ENCODE measurements around the gene ADAM15. TPM values are rescaled to one million over a fixed set of nuclear protein-coding genes. Genes with fewer than 3 reads are reported as not detected.

ADAM15 gene
- polyA plus RNA-seq, 3 donors: 44.5 to 202 (median 74.3) TPM

DNA sequence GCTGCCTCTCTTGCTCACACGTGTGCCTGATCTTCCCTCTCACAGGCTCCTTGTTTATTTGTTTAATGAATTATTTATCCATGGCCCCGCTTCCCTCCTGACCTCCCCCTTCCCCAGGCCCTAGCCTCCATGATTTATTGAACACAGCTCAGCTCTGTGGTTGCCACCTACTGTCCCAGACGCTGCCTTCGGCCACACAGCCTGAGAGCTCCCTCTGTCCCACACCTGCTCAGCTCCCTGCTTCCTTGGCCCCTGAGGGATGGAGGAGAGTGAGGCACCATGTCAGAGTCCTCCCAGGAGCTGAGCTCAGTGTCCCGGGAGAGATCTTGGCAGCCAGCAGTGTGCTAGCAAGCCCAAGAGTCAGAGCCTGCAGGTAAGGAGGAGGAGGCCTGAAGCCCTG, 24.4 kb downstream of the ADAM15 start:
- Histone ChIP-seq H3K4me1 (ENCODE audit: control insufficient read depth in 1 of 2, insufficient read depth in 2 of 2, low read length in 2 of 2) (peaks cover 40 to 46% of the 10 kb centered on the region in 2 donors), H3K4me3 (replicated peaks in 1 of 3; ENCODE audit: low read depth in 2 of 3, low read length in 3 of 3) (no peak overlapping the region), H3K79me2 (ENCODE audit: insufficient read depth, low read length) (no peaks in the 10 kb centered on the region), H3K9ac (ENCODE audit: insufficient read depth, low read length, poor library complexity, severe bottlenecking) (no peak overlapping the region), H3K27me3 (ENCODE audit: control insufficient read depth in 2 of 2, insufficient read depth in 2 of 2, low read length in 2 of 2) (peaks cover 27 to 52% of the 10 kb centered on the region in 2 donors), H3K9me3 (replicated peaks in 1 of 2; ENCODE audit: control insufficient read depth in 1 of 2, insufficient read depth in 1 of 2, low read length in 2 of 2) (no peaks in the 10 kb centered on the region), H3K36me3 (replicated peaks in 1 of 2; ENCODE audit: control insufficient read depth in 1 of 2, insufficient read depth in 2 of 2, low read length in 2 of 2) (no peaks in the 10 kb centered on the region), H4K20me1 (ENCODE audit: insufficient read depth, low read length) (peaks cover 14% of the 10 kb centered on the region), H3K27ac (ENCODE audit: low read depth in 1 of 2, low read length in 2 of 2) (no peak overlapping the region), H2AFZ (ENCODE audit: insufficient read depth, low read depth, low read length, poor library complexity, severe bottlenecking) (no peak overlapping the region), H3K4me2 (replicated peaks; ENCODE audit: extremely low read depth, low read length, poor library complexity, severe bottlenecking) (no peak overlapping the region)
- TF ChIP-seq, protein P1, sequence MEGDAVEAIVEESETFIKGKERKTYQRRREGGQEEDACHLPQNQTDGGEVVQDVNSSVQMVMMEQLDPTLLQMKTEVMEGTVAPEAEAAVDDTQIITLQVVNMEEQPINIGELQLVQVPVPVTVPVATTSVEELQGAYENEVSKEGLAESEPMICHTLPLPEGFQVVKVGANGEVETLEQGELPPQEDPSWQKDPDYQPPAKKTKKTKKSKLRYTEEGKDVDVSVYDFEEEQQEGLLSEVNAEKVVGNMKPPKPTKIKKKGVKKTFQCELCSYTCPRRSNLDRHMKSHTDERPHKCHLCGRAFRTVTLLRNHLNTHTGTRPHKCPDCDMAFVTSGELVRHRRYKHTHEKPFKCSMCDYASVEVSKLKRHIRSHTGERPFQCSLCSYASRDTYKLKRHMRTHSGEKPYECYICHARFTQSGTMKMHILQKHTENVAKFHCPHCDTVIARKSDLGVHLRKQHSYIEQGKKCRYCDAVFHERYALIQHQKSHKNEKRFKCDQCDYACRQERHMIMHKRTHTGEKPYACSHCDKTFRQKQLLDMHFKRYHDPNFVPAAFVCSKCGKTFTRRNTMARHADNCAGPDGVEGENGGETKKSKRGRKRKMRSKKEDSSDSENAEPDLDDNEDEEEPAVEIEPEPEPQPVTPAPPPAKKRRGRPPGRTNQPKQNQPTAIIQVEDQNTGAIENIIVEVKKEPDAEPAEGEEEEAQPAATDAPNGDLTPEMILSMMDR (IDR thresholded peaks at IDR 0.05): no peak
- intact Hi-C loops (cut with micrococcal nuclease): no loop called here
- peaks cover 9% of the 10 kb centered on the region in 2 donors for H3K36me3 Mint-ChIP-seq
- DNase-seq: no peak
- H3K27me3 Mint-ChIP-seq (ENCODE audit: low read depth in 3 of 3): peaks cover 37 to 59% (median 44%) of the 10 kb centered on the region in 3 donors
- H3K27ac Mint-ChIP-seq: no peak overlapping the region
- peaks cover 37% of the 10 kb centered on the region for H3K4me1 Mint-ChIP-seq
- peaks cover 0 to 18% (median 7%) of the 10 kb centered on the region in 7 donors for H3K9me3 Mint-ChIP-seq
- no peak overlapping the region for H3K4me3 Mint-ChIP-seq
- 50% methylated on average over 1 of the region's 5 CpGs for WGBS (ENCODE audit: insufficient coverage)

DNA sequence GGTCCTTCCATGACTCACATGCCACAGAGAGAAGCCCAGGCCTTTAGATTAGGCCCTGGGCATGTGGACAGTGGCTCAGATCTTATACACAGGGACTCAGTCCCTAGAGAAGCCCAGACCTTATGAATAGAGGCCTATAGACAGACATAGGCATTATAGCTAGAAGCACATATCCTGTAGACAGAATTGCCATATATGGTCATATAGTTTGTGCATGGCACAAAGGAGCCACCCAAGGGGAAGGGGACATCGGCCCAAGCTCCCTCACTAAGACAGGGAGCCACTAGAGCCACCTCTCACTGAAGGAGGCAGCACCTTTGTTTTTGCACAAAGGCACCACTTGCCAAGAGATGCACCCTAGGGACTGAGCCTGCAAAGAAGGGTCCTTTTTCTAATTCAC, 25.3 kb downstream of the ADAM15 start:
- H3K36me3 Mint-ChIP-seq: peaks cover 9 to 10% of the 10 kb centered on the region in 2 donors
- peaks cover 43 to 64% (median 53%) of the 10 kb centered on the region in 3 donors for H3K27me3 Mint-ChIP-seq (ENCODE audit: low read depth in 3 of 3)
- Histone ChIP-seq H2AFZ (ENCODE audit: insufficient read depth, low read depth, low read length, poor library complexity, severe bottlenecking) (no peak overlapping the region), H3K27me3 (ENCODE audit: control insufficient read depth in 2 of 2, insufficient read depth in 2 of 2, low read length in 2 of 2) (peaks cover 35 to 60% of the 10 kb centered on the region in 2 donors), H3K4me2 (replicated peaks; ENCODE audit: extremely low read depth, low read length, poor library complexity, severe bottlenecking) (no peak overlapping the region), H3K79me2 (ENCODE audit: insufficient read depth, low read length) (no peaks in the 10 kb centered on the region), H3K36me3 (replicated peaks in 1 of 2; ENCODE audit: control insufficient read depth in 1 of 2, insufficient read depth in 2 of 2, low read length in 2 of 2) (no peaks in the 10 kb centered on the region), H3K9me3 (replicated peaks in 1 of 2; ENCODE audit: control insufficient read depth in 1 of 2, insufficient read depth in 1 of 2, low read length in 2 of 2) (peaks cover 0 to 4% of the 10 kb centered on the region in 2 donors), H3K4me1 (ENCODE audit: control insufficient read depth in 1 of 2, insufficient read depth in 2 of 2, low read length in 2 of 2) (peaks cover 41 to 46% of the 10 kb centered on the region in 2 donors), H3K27ac (ENCODE audit: low read depth in 1 of 2, low read length in 2 of 2) (no peak overlapping the region), H4K20me1 (ENCODE audit: insufficient read depth, low read length) (peaks cover 21% of the 10 kb centered on the region), H3K4me3 (replicated peaks in 1 of 3; ENCODE audit: low read depth in 2 of 3, low read length in 3 of 3) (no peak overlapping the region), H3K9ac (ENCODE audit: insufficient read depth, low read length, poor library complexity, severe bottlenecking) (no peak overlapping the region)
- no peak overlapping the region for H3K27ac Mint-ChIP-seq
- DNase-seq: no peak
- WGBS (ENCODE audit: insufficient coverage): 88% methylated on average over 1 of the region's 1 CpG
- peaks cover 37% of the 10 kb centered on the region for H3K4me1 Mint-ChIP-seq
- no peak overlapping the region for H3K4me3 Mint-ChIP-seq
- TF ChIP-seq, protein P1 (IDR thresholded peaks at IDR 0.05): no peak
- intact Hi-C loops (cut with micrococcal nuclease): no loop called here
- peaks cover 0 to 23% (median 11%) of the 10 kb centered on the region in 7 donors for H3K9me3 Mint-ChIP-seq

Data from CD14-positive monocyte (primary cell).